IMR-90 (cell line): ENCODE results near the gene CRYZL1. TPM values are rescaled to one million over a fixed set of nuclear protein-coding genes. Genes with fewer than 3 reads are reported as not detected.

Source experiments
- ATAC-seq: fragments of 200-7000 bp; cut with Tn5 transposase; 2 replicates; pipeline ENCODE4 v1.9.1; 2020; ENCODE audit warnings: low read depth, mild to moderate bottlenecking, moderate library complexity
- BruUV-seq: library from RNA; stranded (reverse); fragments of 400-500 nt; replicated peaks from 2 replicates; lab custom pipeline; 2021; lab: Mats Ljungman, UMichigan
- CTCF ChIA-PET: fragments of 300-600 bp; formaldehyde crosslinking; extraction: SDS; loops from one replicate; lab custom pipeline; 2021; ENCODE audit warnings: antibody characterized with exemption; lab: Yijun Ruan, JAX
- POLR2A ChIA-PET: fragments of 300-600 bp; sonication (Branson Sonifier 250); formaldehyde crosslinking; loops from one replicate; lab custom pipeline; 2022; ENCODE audit warnings: antibody characterized with exemption; ENCODE audit not compliant: unreplicated experiment; lab: Charles Lee
- DNase-seq: peaks from one replicate; pipeline ENCODE4 v3.0.0; 2013
- H2AFZ ChIP-seq: replicated peaks from 2 replicates; pipeline ENCODE3; 2013; ENCODE audit warnings: low read length, mild to moderate bottlenecking; ENCODE audit not compliant: poor library complexity
- H2AK5ac ChIP-seq: 2 replicates; pipeline ENCODE4 v1.6.1; 2013; ENCODE audit warnings: low read depth, low read length, inconsistent platforms
- H2AK9ac ChIP-seq: replicated peaks from 2 replicates; pipeline ENCODE3; 2013; ENCODE audit warnings: mild to moderate bottlenecking, low read depth, low read length, moderate library complexity; ENCODE audit not compliant: poor library complexity
- H2BK120ac ChIP-seq: 2 replicates; pipeline ENCODE4 v1.6.1; 2013; ENCODE audit warnings: low read depth, low read length, inconsistent platforms
- H2BK15ac ChIP-seq: 3 replicates; pipeline ENCODE4 v1.6.1; 2013; ENCODE audit warnings: low read depth, low read length, inconsistent platforms
- H2BK20ac ChIP-seq: 2 replicates; pipeline ENCODE4 v1.6.1; 2013; ENCODE audit warnings: low read depth, mild to moderate bottlenecking, inconsistent platforms, low read length, moderate library complexity
- H2BK5ac ChIP-seq: 2 replicates; pipeline ENCODE4 v1.6.1; 2013; ENCODE audit warnings: mild to moderate bottlenecking, low read depth, low read length, inconsistent platforms; ENCODE audit not compliant: poor library complexity, severe bottlenecking
- H3K14ac ChIP-seq: replicated peaks from 2 replicates; pipeline ENCODE4 v1.6.1; 2013; ENCODE audit warnings: low read depth, low read length, inconsistent platforms
- H3K18ac ChIP-seq: 2 replicates; pipeline ENCODE4 v1.6.1; 2013; ENCODE audit warnings: low read depth, low read length, control low read depth
- H3K23ac ChIP-seq: 2 replicates; pipeline ENCODE4 v1.6.1; 2013; ENCODE audit warnings: low read depth, low read length, inconsistent platforms
- H3K27ac ChIP-seq: 2 replicates; pipeline ENCODE4 v1.5.1; 2013; ENCODE audit warnings: mild to moderate bottlenecking, control low read depth, low read length; ENCODE audit not compliant: insufficient read depth
- H3K27me3 ChIP-seq: 2 replicates; pipeline ENCODE4 v1.6.1; 2013; ENCODE audit warnings: low read length; ENCODE audit not compliant: control insufficient read depth, insufficient read depth
- H3K36me3 ChIP-seq: 2 replicates; pipeline ENCODE4 v1.6.1; 2013; ENCODE audit warnings: low read length, mixed read lengths; ENCODE audit not compliant: control insufficient read depth, insufficient read depth
- H3K4ac ChIP-seq: 2 replicates; pipeline ENCODE4 v1.6.1; 2013; ENCODE audit warnings: low read depth, low read length, inconsistent platforms
- H3K4me1 ChIP-seq: 2 replicates; pipeline ENCODE4 v1.6.1; 2013; ENCODE audit warnings: low read length, mixed read lengths; ENCODE audit not compliant: control insufficient read depth, insufficient read depth
- H3K4me2 ChIP-seq: 2 replicates; pipeline ENCODE4 v1.6.1; 2013; ENCODE audit warnings: low read depth, mild to moderate bottlenecking, control low read depth, low read length, moderate library complexity
- H3K4me3 ChIP-seq: 2 replicates; pipeline ENCODE4 v1.5.1; 2013; ENCODE audit warnings: low read depth, mild to moderate bottlenecking, control low read depth, low read length, moderate library complexity; ENCODE audit not compliant: insufficient read depth
- H3K56ac ChIP-seq: 2 replicates; pipeline ENCODE4 v1.6.1; 2013; ENCODE audit warnings: low read length, inconsistent platforms; ENCODE audit not compliant: insufficient read depth; ENCODE audit errors: extremely low read depth
- H3K79me1 ChIP-seq, 2 experiments: 2 replicates each; pipeline ENCODE4 v1.6.1; 2013; ENCODE audit warnings: low read length in 2 of 2, inconsistent platforms in 1 of 2, low read depth in 1 of 2
- H3K9ac ChIP-seq: 2 replicates; pipeline ENCODE4 v1.6.1; 2013; ENCODE audit warnings: low read depth, low read length, control low read depth
- H3K9me1 ChIP-seq: 2 replicates; pipeline ENCODE4 v1.6.1; 2013; ENCODE audit warnings: low read length, inconsistent platforms; ENCODE audit not compliant: insufficient read depth
- H3K9me3 ChIP-seq: 2 replicates; pipeline ENCODE4 v1.6.1; 2013; ENCODE audit warnings: low read length; ENCODE audit not compliant: control insufficient read depth, insufficient read depth
- H4K20me1 ChIP-seq: 2 replicates; pipeline ENCODE4 v1.6.1; 2013; ENCODE audit warnings: low read length, inconsistent platforms; ENCODE audit not compliant: insufficient read depth
- H4K5ac ChIP-seq: 2 replicates; pipeline ENCODE4 v1.6.1; 2013; ENCODE audit warnings: mild to moderate bottlenecking, low read depth, low read length, control low read depth
- H4K8ac ChIP-seq, 2 experiments: 2 replicates each; pipeline ENCODE4 v1.6.1; 2013; ENCODE audit warnings: low read depth in 2 of 2, low read length in 2 of 2, control low read depth in 1 of 2, inconsistent platforms in 1 of 2
- H4K91ac ChIP-seq: 2 replicates; pipeline ENCODE4 v1.6.1; 2013; ENCODE audit warnings: low read depth, low read length, inconsistent platforms; ENCODE audit not compliant: insufficient read depth
- BHLHE40 ChIP-seq: fragments of 150-350 bp; IDR thresholded peaks from 2 replicates; pipeline ENCODE4 v1.6.1; 2016; ENCODE audit warnings: mild to moderate bottlenecking, low read depth, low read length
- CEBPB ChIP-seq: IDR thresholded peaks from 2 replicates; pipeline ENCODE4 v1.6.1; 2012; ENCODE audit warnings: low read depth, low read length, improper control_type of control experiment
- CHD1 ChIP-seq: IDR thresholded peaks from 2 replicates; pipeline ENCODE4 v1.6.1; 2012; ENCODE audit warnings: low read depth, low read length, improper control_type of control experiment
- FOS ChIP-seq: fragments of 150-350 bp; IDR thresholded peaks from 2 replicates; pipeline ENCODE4 v1.6.1; 2016; ENCODE audit warnings: low read depth, low read length
- MAFK ChIP-seq: IDR thresholded peaks from 2 replicates; pipeline ENCODE4 v1.6.1; 2012; ENCODE audit warnings: low read depth, low read length, improper control_type of control experiment
- MAZ ChIP-seq: IDR thresholded peaks from 2 replicates; pipeline ENCODE4 v1.6.1; 2012; ENCODE audit warnings: low read depth, mild to moderate bottlenecking, low read length, improper control_type of control experiment, moderate library complexity, borderline replicate concordance
- MXI1 ChIP-seq: IDR thresholded peaks from 2 replicates; pipeline ENCODE4 v1.6.1; 2012; ENCODE audit warnings: low read depth, mild to moderate bottlenecking, low read length, moderate library complexity, borderline replicate concordance
- NFE2L2 ChIP-seq: fragments of 150-350 bp; IDR thresholded peaks from 2 replicates; pipeline ENCODE4 v1.6.1; 2016; ENCODE audit warnings: low read depth, mild to moderate bottlenecking, low read length
- POLR2A ChIP-seq: IDR thresholded peaks from 2 replicates; pipeline ENCODE4 v1.6.1; 2012; ENCODE audit warnings: mild to moderate bottlenecking, low read depth, low read length
- RAD21 ChIP-seq: IDR thresholded peaks from 2 replicates; pipeline ENCODE4 v1.6.1; 2012; ENCODE audit warnings: low read length, improper control_type of control experiment
- RCOR1 ChIP-seq: IDR thresholded peaks from 2 replicates; pipeline ENCODE4 v1.6.1; 2012; ENCODE audit warnings: mild to moderate bottlenecking, low read length, improper control_type of control experiment; ENCODE audit not compliant: insufficient replicate concordance
- RFX5 ChIP-seq: IDR thresholded peaks from 2 replicates; pipeline ENCODE4 v1.8.0; 2012; ENCODE audit warnings: low read depth, mild to moderate bottlenecking, low read length, moderate library complexity
- SMC3 ChIP-seq: fragments of 150-350 bp; IDR thresholded peaks from 2 replicates; pipeline ENCODE4 v1.6.1; 2016; ENCODE audit warnings: low read depth, mild to moderate bottlenecking, antibody characterized with exemption, low read length, moderate library complexity
- WGBS, 2 experiments: methylation state at CpG; one replicate each; pipeline versions ENCODE4 v1.1.5 to v1.1.7; 2013; ENCODE audit warnings: missing lambda C conversion rate in 2 of 2; ENCODE audit not compliant: insufficient read length in 1 of 2; ENCODE audit errors: extremely low coverage in 2 of 2; 5-methylcytosine and 5-hydroxymethylcytosine counted together
- dilution Hi-C: fragments of 300-500 bp; cut with HindIII; formaldehyde crosslinking; loops from one replicate; pipeline ENCODE4 v1.14.3; 2018; ENCODE audit warnings: low sequenced_read_pairs; ENCODE audit not compliant: unreplicated experiment
- in situ Hi-C: fragments of 300-500 bp; cut with MboI; formaldehyde crosslinking; loops from 3 replicates; pipeline ENCODE4 v1.14.3; 2019; ENCODE audit warnings: low sequenced_read_pairs, inconsistent platforms, mixed read lengths
- intact Hi-C: fragments of 100-400 bp; cut with micrococcal nuclease; formaldehyde crosslinking; loops from 2 replicates; pipeline ENCODE4 v1.10.0; 2022
- polyA plus RNA-seq, 3 experiments: library from polyadenylated mRNA; depleted of rRNA; stranded (reverse); fragments of >200 nt; gene quantifications; 2 replicates each; pipeline ENCODE4 v1.2.3, GENCODE V29; 2012; ENCODE audit warnings: low replicate concordance in 1 of 3
- total RNA-seq: library from RNA; depleted of rRNA; stranded (reverse); fragments of >200 nt; gene quantifications from 2 replicates; pipeline ENCODE4 v1.2.3, GENCODE V29; 2012
- TF ChIP-seq, protein P1 (sequence below): fragments of 150-350 bp; IDR thresholded peaks from 2 replicates; pipeline ENCODE4 v1.6.1; 2016; ENCODE audit warnings: low read depth, mild to moderate bottlenecking, low read length, moderate library complexity, borderline replicate concordance
- TF ChIP-seq, protein P2 (sequence below): conservative IDR thresholded peaks from 2 replicates; pipeline ENCODE4 v1.5.1; 2012; ENCODE audit warnings: mild to moderate bottlenecking, low read depth, low read length, improper control_type of control experiment
- TF ChIP-seq, protein P3 (sequence below): fragments of 150-350 bp; IDR thresholded peaks from 2 replicates; pipeline ENCODE4 v1.6.1; 2017; ENCODE audit warnings: mild to moderate bottlenecking, antibody characterized with exemption, low read length, low read depth

Gene CRYZL1
- total and polyA plus RNA-seq, 2 of the 4 experiments (the other 2 are of a cell fraction), result 19.9 to 28.5 TPM

DNA sequence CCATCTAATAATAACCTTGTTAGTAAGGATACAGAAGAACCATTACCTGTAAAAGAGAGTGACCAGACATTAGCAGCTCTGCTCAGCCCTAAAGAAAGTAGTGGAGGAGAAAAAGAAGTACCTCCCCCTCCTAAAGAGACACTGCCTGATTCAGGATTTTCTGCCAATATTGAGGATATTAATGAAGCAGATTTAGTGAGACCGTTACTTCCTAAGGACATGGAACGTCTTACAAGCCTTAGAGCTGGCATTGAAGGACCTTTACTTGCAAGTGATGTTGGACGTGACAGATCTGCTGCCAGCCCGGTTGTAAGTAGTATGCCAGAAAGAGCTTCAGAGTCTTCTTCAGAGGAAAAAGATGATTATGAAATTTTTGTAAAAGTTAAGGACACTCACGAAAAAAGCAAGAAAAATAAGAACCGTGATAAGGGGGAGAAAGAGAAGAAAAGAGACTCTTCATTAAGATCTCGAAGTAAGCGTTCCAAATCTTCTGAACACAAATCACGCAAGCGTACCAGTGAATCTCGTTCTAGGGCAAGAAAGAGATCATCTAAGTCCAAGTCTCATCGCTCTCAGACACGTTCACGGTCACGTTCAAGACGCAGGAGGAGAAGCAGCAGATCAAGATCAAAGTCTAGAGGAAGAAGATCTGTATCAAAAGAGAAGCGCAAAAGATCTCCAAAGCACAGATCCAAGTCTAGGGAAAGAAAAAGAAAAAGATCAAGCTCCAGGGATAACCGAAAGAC is 87.1 kb downstream of the CRYZL1 start:
- no peak for ATAC-seq
- TF ChIP-seq NFE2L2 (no peak), RAD21 (no peak), CHD1 (no peak), MAZ (no peak), POLR2A (no peak), MAFK (no peak), MXI1 (no peak), RCOR1 (no peak), CEBPB (no peak), RFX5 (no peak), BHLHE40 (no peak), FOS (no peak), SMC3 (no peak)
- TF ChIP-seq, protein P1, sequence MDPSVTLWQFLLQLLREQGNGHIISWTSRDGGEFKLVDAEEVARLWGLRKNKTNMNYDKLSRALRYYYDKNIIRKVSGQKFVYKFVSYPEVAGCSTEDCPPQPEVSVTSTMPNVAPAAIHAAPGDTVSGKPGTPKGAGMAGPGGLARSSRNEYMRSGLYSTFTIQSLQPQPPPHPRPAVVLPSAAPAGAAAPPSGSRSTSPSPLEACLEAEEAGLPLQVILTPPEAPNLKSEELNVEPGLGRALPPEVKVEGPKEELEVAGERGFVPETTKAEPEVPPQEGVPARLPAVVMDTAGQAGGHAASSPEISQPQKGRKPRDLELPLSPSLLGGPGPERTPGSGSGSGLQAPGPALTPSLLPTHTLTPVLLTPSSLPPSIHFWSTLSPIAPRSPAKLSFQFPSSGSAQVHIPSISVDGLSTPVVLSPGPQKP, result no peak
- TF ChIP-seq, protein P2, sequence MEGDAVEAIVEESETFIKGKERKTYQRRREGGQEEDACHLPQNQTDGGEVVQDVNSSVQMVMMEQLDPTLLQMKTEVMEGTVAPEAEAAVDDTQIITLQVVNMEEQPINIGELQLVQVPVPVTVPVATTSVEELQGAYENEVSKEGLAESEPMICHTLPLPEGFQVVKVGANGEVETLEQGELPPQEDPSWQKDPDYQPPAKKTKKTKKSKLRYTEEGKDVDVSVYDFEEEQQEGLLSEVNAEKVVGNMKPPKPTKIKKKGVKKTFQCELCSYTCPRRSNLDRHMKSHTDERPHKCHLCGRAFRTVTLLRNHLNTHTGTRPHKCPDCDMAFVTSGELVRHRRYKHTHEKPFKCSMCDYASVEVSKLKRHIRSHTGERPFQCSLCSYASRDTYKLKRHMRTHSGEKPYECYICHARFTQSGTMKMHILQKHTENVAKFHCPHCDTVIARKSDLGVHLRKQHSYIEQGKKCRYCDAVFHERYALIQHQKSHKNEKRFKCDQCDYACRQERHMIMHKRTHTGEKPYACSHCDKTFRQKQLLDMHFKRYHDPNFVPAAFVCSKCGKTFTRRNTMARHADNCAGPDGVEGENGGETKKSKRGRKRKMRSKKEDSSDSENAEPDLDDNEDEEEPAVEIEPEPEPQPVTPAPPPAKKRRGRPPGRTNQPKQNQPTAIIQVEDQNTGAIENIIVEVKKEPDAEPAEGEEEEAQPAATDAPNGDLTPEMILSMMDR, result no peak
- TF ChIP-seq, protein P3, sequence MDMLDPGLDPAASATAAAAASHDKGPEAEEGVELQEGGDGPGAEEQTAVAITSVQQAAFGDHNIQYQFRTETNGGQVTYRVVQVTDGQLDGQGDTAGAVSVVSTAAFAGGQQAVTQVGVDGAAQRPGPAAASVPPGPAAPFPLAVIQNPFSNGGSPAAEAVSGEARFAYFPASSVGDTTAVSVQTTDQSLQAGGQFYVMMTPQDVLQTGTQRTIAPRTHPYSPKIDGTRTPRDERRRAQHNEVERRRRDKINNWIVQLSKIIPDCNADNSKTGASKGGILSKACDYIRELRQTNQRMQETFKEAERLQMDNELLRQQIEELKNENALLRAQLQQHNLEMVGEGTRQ, result no peak
- Histone ChIP-seq H2BK15ac (no peak overlapping the region), H2BK5ac (no peak overlapping the region), H3K4me1 (no peaks in the 10 kb centered on the region), H3K56ac (no peak overlapping the region), H4K8ac (no peak overlapping the region), H3K9me3 (no peaks in the 10 kb centered on the region), H3K27me3 (no peaks in the 10 kb centered on the region), H2AK9ac (no peak overlapping the region), H3K4me3 (no peak overlapping the region), H2BK120ac (no peak overlapping the region), H3K27ac (no peak overlapping the region), H3K4me2 (no peak overlapping the region), H3K79me1 (peaks cover 50 to 79% of the 10 kb centered on the region in 2 experiments), H2BK20ac (no peak overlapping the region), H2AFZ (no peak overlapping the region), H3K18ac (no peak overlapping the region), H3K14ac (no peak overlapping the region), H3K9me1 (peaks cover 19% of the 10 kb centered on the region), H3K9ac (no peak overlapping the region), H4K91ac (no peak overlapping the region), H3K36me3 (peaks cover 74% of the 10 kb centered on the region), H2AK5ac (no peak overlapping the region), H3K23ac (no peak overlapping the region), H3K4ac (no peak overlapping the region), H4K20me1 (peaks cover 99% of the 10 kb centered on the region), H4K5ac (no peak overlapping the region)
- ChIA-PET CTCF (no interaction called here), POLR2A (no interaction called here)
- BruUV-seq, result TSS peak; percentile 36
- DNase-seq, result no peak
- 98 to 100% methylated on average over 2 to 15 of the region's 18 CpGs for WGBS, 2 experiments
- intact Hi-C loops, result no loop called here
- in situ Hi-C loops, result no loop called here
- dilution Hi-C loops, result no loop called here
